Osteoblast (primary cell): ENCODE results near the gene SP110. TPM values are rescaled to one million over a fixed set of nuclear protein-coding genes. Genes with fewer than 3 reads are reported as not detected.
"Not testable (repeated sequence)": the region's sequence is repeated elsewhere in the genome, so short reads cannot be mapped to it uniquely, and the experiment has no call there.

ENCODE experiments used
- DNase-seq: peaks from one replicate; pipeline ENCODE4 v3.0.0; 2011; ENCODE audit warnings: low spot score, mixed read lengths; ENCODE audit not compliant: insufficient read length; ENCODE audit errors: missing footprints
- H2AFZ ChIP-seq: 2 replicates; pipeline ENCODE4 v1.6.0; 2011; ENCODE audit warnings: mild to moderate bottlenecking, low read length
- H3K27ac ChIP-seq: 2 replicates; pipeline ENCODE4 v1.5.1; 2011; ENCODE audit warnings: mild to moderate bottlenecking, low read depth, low read length, moderate library complexity
- H3K27me3 ChIP-seq: 2 replicates; pipeline ENCODE4 v1.6.0; 2012; ENCODE audit warnings: mild to moderate bottlenecking, control low read depth, inconsistent platforms, low read length, moderate library complexity; ENCODE audit not compliant: insufficient read depth
- H3K36me3 ChIP-seq: 2 replicates; pipeline ENCODE4 v1.5.1; 2011; ENCODE audit warnings: mild to moderate bottlenecking, low read length, control low read depth, moderate library complexity; ENCODE audit not compliant: insufficient read depth
- H3K4me1 ChIP-seq: 2 replicates; pipeline ENCODE4 v1.5.1; 2011; ENCODE audit warnings: mild to moderate bottlenecking, low read length, control low read depth, moderate library complexity; ENCODE audit not compliant: insufficient read depth
- H3K4me2 ChIP-seq: 2 replicates; pipeline ENCODE4 v1.6.0; 2011; ENCODE audit warnings: mild to moderate bottlenecking, low read length; ENCODE audit not compliant: insufficient read depth
- H3K4me3 ChIP-seq: fragments of 200-600 bp; sonication (generic); 3 replicates; pipeline ENCODE4 v1.5.1; 2012; ENCODE audit warnings: mild to moderate bottlenecking, low read length, inconsistent platforms; ENCODE audit not compliant: insufficient read depth
- H3K79me2 ChIP-seq: 2 replicates; pipeline ENCODE4 v1.6.0; 2012; ENCODE audit warnings: mild to moderate bottlenecking, low read length, control low read depth, inconsistent platforms; ENCODE audit not compliant: insufficient read depth
- H3K9me3 ChIP-seq: 2 replicates; pipeline ENCODE4 v1.5.1; 2011; ENCODE audit warnings: low read depth, low read length, control low read depth
- H4K20me1 ChIP-seq: 2 replicates; pipeline ENCODE4 v1.6.0; 2012; ENCODE audit warnings: mild to moderate bottlenecking, low read length, control low read depth; ENCODE audit not compliant: insufficient read depth
- CTCF ChIP-seq: IDR thresholded peaks from 2 replicates; pipeline ENCODE4 v1.5.1; 2011; ENCODE audit warnings: mild to moderate bottlenecking, low read depth, low read length, moderate library complexity; ENCODE audit errors: extremely low read depth
- total RNA-seq: library from RNA; depleted of rRNA; stranded (reverse); fragments of >200 nt; gene quantifications from 2 replicates; pipeline ENCODE4 v1.2.3, GENCODE V29; 2012

The SP110 gene
- total RNA-seq, 1 donor, result 15.9 TPM

- H3K79me2 ChIP-seq, result no peaks in the 10 kb centered on the region
These were observed 46.9 kb upstream of the SP110 start for GRCh38 chr2:230266638-230267037.

DNA sequence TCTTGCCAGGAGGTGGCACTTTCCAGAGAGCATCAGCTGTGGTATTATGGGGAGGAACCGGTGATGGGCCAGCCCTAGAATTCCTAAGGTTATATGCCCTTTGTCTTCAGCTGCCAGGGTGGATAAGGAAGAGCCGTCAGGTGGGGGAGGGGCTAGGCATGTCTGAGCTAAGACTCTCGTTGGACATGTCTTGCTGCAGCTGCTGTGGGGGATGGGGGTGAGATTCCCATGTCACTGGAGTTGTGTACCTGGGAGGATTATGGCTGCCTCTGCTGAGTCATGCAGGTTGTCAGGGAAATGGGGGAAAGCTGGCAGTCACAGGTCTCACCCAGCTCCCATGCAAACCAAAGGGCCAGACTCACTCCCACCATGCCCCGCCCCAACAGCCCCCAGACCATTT, 45.2 kb upstream of the SP110 start:
- not testable (repeated sequence) for H3K4me2 ChIP-seq, H3K27me3 ChIP-seq, H4K20me1 ChIP-seq, H3K36me3 ChIP-seq, H3K9me3 ChIP-seq, H3K4me1 ChIP-seq, H2AFZ ChIP-seq, H3K79me2 ChIP-seq, H3K27ac ChIP-seq, DNase-seq, H3K4me3 ChIP-seq

More at GRCh38 chr2:230266638-230267037, 46.9 kb upstream of the SP110 start:
- Histone ChIP-seq H3K27me3 (no peaks in the 10 kb centered on the region), H2AFZ (no peak overlapping the region), H3K36me3 (no peaks in the 10 kb centered on the region), H3K4me3 (no peak overlapping the region), H3K27ac (no peak overlapping the region), H3K4me2 (no peak overlapping the region), H3K9me3 (no peaks in the 10 kb centered on the region), H3K4me1 (no peaks in the 10 kb centered on the region), H4K20me1 (no peaks in the 10 kb centered on the region)
- no peak for DNase-seq
- TF ChIP-seq CTCF, result no peak

- no peaks in the 10 kb centered on the region for H4K20me1 ChIP-seq
- no peaks in the 10 kb centered on the region for H3K27me3 ChIP-seq
- H3K79me2 ChIP-seq, result no peaks in the 10 kb centered on the region
- no peaks in the 10 kb centered on the region for H3K4me1 ChIP-seq
- no peak overlapping the region for H3K4me3 ChIP-seq
- no peak overlapping the region for H2AFZ ChIP-seq
- no peaks in the 10 kb centered on the region for H3K9me3 ChIP-seq
- no peak overlapping the region for H3K27ac ChIP-seq
- no peak for TF ChIP-seq CTCF
- H3K36me3 ChIP-seq, result no peaks in the 10 kb centered on the region
- H3K4me2 ChIP-seq, result no peak overlapping the region
- DNase-seq, result no peak
These were observed 42.5 kb upstream of the SP110 start for GRCh38 chr2:230262246-230262645.

GRCh38 chr2:230258483-230258882, 38.7 kb upstream of the SP110 start:
- no peaks in the 10 kb centered on the region for H3K79me2 ChIP-seq
- DNase-seq, result no peak
- no peaks in the 10 kb centered on the region for H3K4me1 ChIP-seq
- H3K4me3 ChIP-seq, result no peak overlapping the region
- no peak overlapping the region for H2AFZ ChIP-seq
- H3K9me3 ChIP-seq, result no peaks in the 10 kb centered on the region
- no peaks in the 10 kb centered on the region for H3K36me3 ChIP-seq
- H3K27me3 ChIP-seq, result no peaks in the 10 kb centered on the region
- no peak overlapping the region for H3K4me2 ChIP-seq
- no peak overlapping the region for H3K27ac ChIP-seq
- H4K20me1 ChIP-seq, result no peaks in the 10 kb centered on the region
- TF ChIP-seq CTCF, result no peak
